Right lobe of liver (tissue), 6 donors: ENCODE results near the gene DAPK1. TPM values are rescaled to one million over a fixed set of nuclear protein-coding genes. Genes with fewer than 3 reads are reported as not detected.
A peak's percentile ranks its signal among the peaks of the same experiment; 100 is the strongest.

Source experiments
- ATAC-seq, 4 donors: fragments of 200-7000 bp; cut with Tn5 transposase; one replicate each; pipeline ENCODE4 v1.9.1; 2020; ENCODE audit warnings: mild to moderate bottlenecking in 4 of 4, moderate library complexity in 4 of 4
- DNase-seq, 3 donors: peaks; one replicate each; pipeline ENCODE4 v3.0.0-alpha.2; 2020
- H3K27ac ChIP-seq, 3 donors: fragments of 200-600 bp; one replicate each; pipeline ENCODE4 v1.8.0; 2022
- H3K27me3 ChIP-seq, 2 donors: fragments of 200-600 bp; one replicate each; pipeline ENCODE4 v1.8.0; 2022
- H3K36me3 ChIP-seq, 4 donors: fragments of 200-600 bp; sonication (generic) in 1 of 4; one replicate each; pipeline versions ENCODE4 v1.5.1 to v1.8.0; 2017 to 2022; ENCODE audit warnings: control low read depth in 1 of 4
- H3K4me1 ChIP-seq, 4 donors: fragments of 200-600 bp; sonication (generic) in 1 of 4; one replicate each; pipeline versions ENCODE4 v1.5.1 to v1.8.0; 2017 to 2022; ENCODE audit warnings: control low read depth in 1 of 4
- H3K4me3 ChIP-seq, 3 donors: fragments of 200-600 bp; one replicate each; pipeline ENCODE4 v1.8.0; 2022
- H3K9me3 ChIP-seq, 4 donors: fragments of 200-600 bp; sonication (generic) in 1 of 4; one replicate each; pipeline versions ENCODE4 v1.5.1 to v1.8.0; 2017 to 2022; ENCODE audit warnings: control low read depth in 1 of 4
- POLR2A ChIP-seq: fragments of 450-650 bp; IDR thresholded peaks from one replicate; pipeline ENCODE4 v1.6.1; 2017; ENCODE audit warnings: antibody characterized with exemption, mild to moderate bottlenecking
- WGBS: methylation state at CpG from one replicate; pipeline ENCODE4 v1.1.6; 2018; ENCODE audit warnings: low coverage, low lambda C conversion rate; ENCODE audit not compliant: insufficient coverage; ENCODE audit errors: missing lambda C conversion rate; 5-methylcytosine and 5-hydroxymethylcytosine counted together
- intact Hi-C, 2 donors: fragments of 100-400 bp; cut with DNase I; formaldehyde crosslinking; loops; one replicate each; pipeline versions ENCODE4 v1.11.2 to v1.14.1; 2022
- total RNA-seq, 6 experiments: library from RNA; depleted of rRNA in 2 of 6; stranded (reverse); fragments of >200 nt in 2 of 6; fragmentation: NEBNext Ultra II Directional in 3 of 6; extraction: Animal tissue kit (Norgen Biotek cat#: 25700) in 3 of 6; gene quantifications; one replicate each; pipeline versions ENCODE4 v1.1.0 to v1.2.4, GENCODE V29; 2016 to 2023
- TF ChIP-seq, protein P1 (sequence below), 4 donors: fragments of 200-600 bp in 3 of 4; fragments of 450-650 bp in 1 of 4; IDR thresholded peaks; one replicate each; pipeline versions ENCODE4 v1.5.1 to v1.8.0; 2016 to 2022; ENCODE audit warnings: antibody characterized with exemption in 4 of 4, mild to moderate bottlenecking in 2 of 4
- donor health status: DM: no; HTN: yes; CAD: no.
- donor health status: DM: no; HTN: no; CAD: no.
- donor health status: DM: no; HTN: no; CAD: no.
- donor health status: DM: no; HTN: yes; CAD: no.
- donor health status: DM: no; HTN: yes; CAD: no.

Gene DAPK1
- total RNA-seq, 6 experiments from 2014 or later = 17.4 to 55.0 (median 33.9) TPM

DNA sequence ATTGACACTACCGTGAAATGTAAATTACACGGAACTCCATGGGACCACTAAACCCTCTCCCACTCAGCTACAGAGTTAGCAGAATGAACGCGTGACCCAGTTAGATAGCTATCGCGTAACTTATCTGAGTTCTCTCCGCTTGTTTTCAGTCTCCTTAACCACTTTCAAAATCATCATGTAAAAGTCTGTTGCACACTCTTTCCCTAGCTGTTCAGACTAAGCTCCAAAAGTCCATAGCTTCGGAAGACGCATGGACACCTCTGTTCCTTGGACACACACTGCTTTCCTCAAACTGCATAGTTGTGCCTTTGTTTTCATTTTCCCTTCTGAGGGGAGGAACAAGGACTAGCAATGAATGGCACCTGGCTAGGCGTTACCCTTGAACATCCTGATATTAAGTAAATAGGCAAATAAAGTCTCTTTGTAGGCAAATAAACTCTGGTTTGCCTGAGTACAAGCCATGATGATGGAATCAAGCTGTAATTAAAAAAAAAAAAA, 83.3 kb downstream of the DAPK1 start:
- peak overlapping the region; percentile 37 to 75 (median 58) for H3K27ac ChIP-seq
- no peaks in the 10 kb centered on the region for H3K9me3 ChIP-seq
- no peaks in the 10 kb centered on the region for H3K27me3 ChIP-seq
- WGBS = 36% methylated on average over 10 of the region's 10 CpGs
- intact Hi-C loops = no loop called here
- H3K36me3 ChIP-seq = no peaks in the 10 kb centered on the region
- ATAC-seq = peak; percentile 64 to 71 (median 66)
- peak overlapping the region in 2 of 3 donors; percentile 10 to 36 for H3K4me3 ChIP-seq
- TF ChIP-seq POLR2A = no peak
- TF ChIP-seq, protein P1, sequence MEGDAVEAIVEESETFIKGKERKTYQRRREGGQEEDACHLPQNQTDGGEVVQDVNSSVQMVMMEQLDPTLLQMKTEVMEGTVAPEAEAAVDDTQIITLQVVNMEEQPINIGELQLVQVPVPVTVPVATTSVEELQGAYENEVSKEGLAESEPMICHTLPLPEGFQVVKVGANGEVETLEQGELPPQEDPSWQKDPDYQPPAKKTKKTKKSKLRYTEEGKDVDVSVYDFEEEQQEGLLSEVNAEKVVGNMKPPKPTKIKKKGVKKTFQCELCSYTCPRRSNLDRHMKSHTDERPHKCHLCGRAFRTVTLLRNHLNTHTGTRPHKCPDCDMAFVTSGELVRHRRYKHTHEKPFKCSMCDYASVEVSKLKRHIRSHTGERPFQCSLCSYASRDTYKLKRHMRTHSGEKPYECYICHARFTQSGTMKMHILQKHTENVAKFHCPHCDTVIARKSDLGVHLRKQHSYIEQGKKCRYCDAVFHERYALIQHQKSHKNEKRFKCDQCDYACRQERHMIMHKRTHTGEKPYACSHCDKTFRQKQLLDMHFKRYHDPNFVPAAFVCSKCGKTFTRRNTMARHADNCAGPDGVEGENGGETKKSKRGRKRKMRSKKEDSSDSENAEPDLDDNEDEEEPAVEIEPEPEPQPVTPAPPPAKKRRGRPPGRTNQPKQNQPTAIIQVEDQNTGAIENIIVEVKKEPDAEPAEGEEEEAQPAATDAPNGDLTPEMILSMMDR (IDR thresholded peaks at IDR 0.05) = no peak
- no peak for DNase-seq
- H3K4me1 ChIP-seq = peaks cover 0 to 61% (median 21%) of the 10 kb centered on the region in 4 donors

DNA sequence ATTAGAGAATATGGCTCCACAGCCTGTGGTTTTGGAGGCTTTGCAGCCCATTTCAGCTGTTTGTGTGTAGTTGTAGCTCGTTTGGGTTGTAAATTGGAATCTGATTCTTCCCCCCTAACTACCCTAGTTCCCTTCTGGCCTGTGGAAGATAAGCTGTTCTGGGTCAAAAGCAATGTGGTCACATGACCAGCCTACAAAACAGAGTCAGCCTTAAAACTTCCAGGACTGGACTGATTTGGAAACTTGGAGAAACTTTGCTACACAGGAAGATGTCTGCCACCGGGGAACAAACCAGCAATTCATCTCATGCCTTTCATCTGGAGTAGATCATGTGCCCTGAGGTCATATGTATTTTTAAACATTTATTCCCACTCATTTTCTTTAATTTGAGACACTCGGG, 83.8 kb downstream of the DAPK1 start:
- TF ChIP-seq, protein P1 (IDR thresholded peaks at IDR 0.05) = no peak
- TF ChIP-seq POLR2A = no peak
- Histone ChIP-seq H3K36me3 (no peaks in the 10 kb centered on the region), H3K27ac (peak overlapping the region; percentile 37 to 75 (median 58)), H3K9me3 (no peaks in the 10 kb centered on the region), H3K4me1 (peaks cover 0 to 58% (median 20%) of the 10 kb centered on the region in 4 donors), H3K27me3 (no peaks in the 10 kb centered on the region), H3K4me3 (peak overlapping the region in 1 of 3 donors; percentile 36)
- peak; percentile 64 to 80 (median 78) for ATAC-seq
- no peak for DNase-seq
- whole genome bisulfite sequencing = 7% methylated on average over 3 of the region's 3 CpGs
- intact Hi-C loops = no loop called here

DNA sequence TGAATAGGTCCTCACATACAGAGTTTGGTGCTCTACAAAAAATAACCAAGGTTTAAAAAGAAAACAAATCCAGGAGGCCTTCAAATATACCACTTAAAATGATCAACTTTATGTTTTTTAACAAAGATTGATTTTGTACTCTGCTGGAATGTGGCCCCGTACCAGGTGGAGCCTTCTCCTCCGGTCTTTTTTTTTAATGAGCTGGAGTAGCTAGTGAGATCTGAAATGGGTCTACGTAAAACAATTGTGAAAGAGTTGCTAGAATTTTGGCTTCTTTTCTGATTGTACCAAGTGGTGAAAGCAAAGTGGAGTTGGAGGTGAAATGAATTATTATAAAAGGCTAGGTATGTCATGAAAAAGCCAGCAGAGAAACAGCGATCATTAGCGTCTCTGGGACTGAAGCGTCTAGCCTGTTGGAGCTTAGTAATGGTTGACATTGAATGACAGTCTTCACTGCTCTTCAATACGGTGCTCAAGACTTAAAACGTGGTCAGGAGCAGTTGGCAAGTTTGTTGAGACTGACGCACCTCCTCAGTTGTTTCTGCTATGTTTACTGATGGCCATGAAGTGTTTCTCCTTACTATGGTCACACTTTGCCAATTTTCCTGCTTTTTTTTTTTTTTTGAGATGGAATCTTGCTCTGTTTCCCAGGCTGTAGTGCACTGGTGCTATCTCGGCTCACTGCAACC, 84.4 kb downstream of the DAPK1 start:
- H3K27ac ChIP-seq = peak overlapping the region; percentile 37 to 75 (median 58)
- peak in 3 of 4 donors; percentile 11 to 46 (median 39) for ATAC-seq
- H3K4me1 ChIP-seq = peaks cover 0 to 58% (median 21%) of the 10 kb centered on the region in 4 donors
- whole genome bisulfite sequencing = 55% methylated on average over 8 of the region's 10 CpGs
- no peaks in the 10 kb centered on the region for H3K9me3 ChIP-seq
- no peak for DNase-seq
- no peaks in the 10 kb centered on the region for H3K36me3 ChIP-seq
- TF ChIP-seq, protein P1 (IDR thresholded peaks at IDR 0.05) = no peak
- no peak for TF ChIP-seq POLR2A
- H3K27me3 ChIP-seq = no peaks in the 10 kb centered on the region
- intact Hi-C loops = no loop called here
- H3K4me3 ChIP-seq = no peak overlapping the region

DNA sequence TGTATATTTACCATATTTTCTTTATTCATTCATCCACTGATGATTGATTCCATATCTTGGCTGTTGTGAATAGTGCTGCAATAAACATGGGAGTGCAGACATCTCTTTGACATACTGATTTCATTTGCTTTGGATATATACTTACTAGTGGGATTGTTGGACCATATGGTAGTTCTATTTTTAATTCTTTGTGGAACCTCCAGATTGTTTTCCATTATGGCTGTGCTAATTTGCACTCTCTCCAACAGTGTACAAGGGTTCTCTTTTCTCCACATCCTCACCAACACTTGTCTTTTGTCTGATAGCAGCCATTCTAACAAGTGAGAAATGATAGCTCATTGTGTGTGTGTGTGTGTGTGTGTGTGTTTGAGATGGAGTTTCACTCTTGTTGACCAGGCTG, 86.7 kb downstream of the DAPK1 start:
- peaks cover 0 to 48% (median 22%) of the 10 kb centered on the region in 4 donors for H3K4me1 ChIP-seq
- DNase-seq (no peak), ATAC-seq (no peak)
- H3K27ac ChIP-seq = no peak overlapping the region
- intact Hi-C loops = no loop called here
- no peak overlapping the region for H3K4me3 ChIP-seq
- H3K27me3 ChIP-seq = no peaks in the 10 kb centered on the region
- TF ChIP-seq POLR2A = no peak
- TF ChIP-seq, protein P1 (IDR thresholded peaks at IDR 0.05) = no peak
- no peaks in the 10 kb centered on the region for H3K9me3 ChIP-seq
- H3K36me3 ChIP-seq = no peaks in the 10 kb centered on the region
